DMS114 treated with DMSO at 0.1 percent for 48 hours (cell line): ENCODE data around the gene WLS.
"Not testable (repeated sequence)": the region's sequence is repeated elsewhere in the genome, so short reads cannot be mapped to it uniquely, and the experiment has no call there.

Experiments used
- DNase-seq: peaks from one replicate; lab custom pipeline; 2025; ENCODE audit not compliant: unreplicated experiment; lab: John Stamatoyannopoulos, UW

WLS gene

GRCh38 chr1:68171795-68172194, 60.5 kb downstream of the WLS start:
- not testable (repeated sequence) for DNase-seq

DNA sequence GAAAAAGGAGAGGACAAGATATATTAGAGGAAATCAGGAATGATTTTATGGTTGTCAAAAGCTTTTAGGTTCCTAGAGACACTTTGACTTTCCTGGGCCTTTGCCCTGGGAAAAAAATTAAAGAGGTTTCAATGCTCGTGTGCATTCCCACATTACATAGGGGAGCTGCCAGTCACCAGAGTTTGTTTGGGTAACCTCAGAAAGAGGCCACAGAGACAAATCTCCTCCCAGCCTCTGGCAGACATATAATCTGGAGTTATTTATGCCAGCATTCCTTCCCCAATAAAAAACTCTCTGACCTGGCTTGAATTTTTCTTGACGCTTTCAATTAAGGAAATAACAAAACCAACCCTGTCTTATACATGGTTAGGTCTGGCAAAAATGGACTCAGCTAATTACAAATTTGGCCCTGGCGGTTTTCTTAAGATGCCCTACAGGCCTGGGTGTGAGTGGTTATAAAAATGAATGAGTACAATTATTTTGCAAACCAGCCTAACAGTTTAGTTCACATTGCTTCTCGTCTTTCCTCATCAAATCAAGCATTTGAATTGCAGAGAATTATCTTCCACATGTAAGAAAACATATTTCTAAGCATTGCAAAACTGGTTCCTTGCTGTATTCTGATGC, 63.7 kb downstream of the WLS start:
- no peak for DNase-seq

DNA sequence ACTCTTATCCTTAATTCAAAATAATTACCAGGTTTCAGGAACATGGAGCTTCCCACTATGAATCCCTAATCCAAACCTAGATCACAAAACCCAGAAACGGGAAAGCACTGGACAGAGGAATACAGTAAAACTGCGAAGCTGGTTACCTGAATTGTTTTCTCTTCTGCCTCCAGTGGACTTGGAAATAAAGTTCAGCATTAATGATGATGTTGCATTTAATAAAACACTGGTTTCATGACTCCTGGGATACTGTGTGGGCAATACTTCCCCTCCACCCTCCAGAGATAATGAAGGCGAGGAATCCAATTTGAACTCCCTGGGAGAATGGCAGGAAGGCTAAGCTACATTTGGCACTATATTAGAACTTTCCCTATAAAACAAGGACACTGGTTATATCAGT, 65.1 kb downstream of the WLS start:
- DNase-seq = no peak

GRCh38 chr1:68166348-68166747, 66.0 kb downstream of the WLS start:
- no peak for DNase-seq

- DNase-seq = no peak
These were observed 66.7 kb downstream of the WLS start for GRCh38 chr1:68165665-68166064.

GRCh38 chr1:68164918-68165317, 67.4 kb downstream of the WLS start:
- DNase-seq = no peak

DNA sequence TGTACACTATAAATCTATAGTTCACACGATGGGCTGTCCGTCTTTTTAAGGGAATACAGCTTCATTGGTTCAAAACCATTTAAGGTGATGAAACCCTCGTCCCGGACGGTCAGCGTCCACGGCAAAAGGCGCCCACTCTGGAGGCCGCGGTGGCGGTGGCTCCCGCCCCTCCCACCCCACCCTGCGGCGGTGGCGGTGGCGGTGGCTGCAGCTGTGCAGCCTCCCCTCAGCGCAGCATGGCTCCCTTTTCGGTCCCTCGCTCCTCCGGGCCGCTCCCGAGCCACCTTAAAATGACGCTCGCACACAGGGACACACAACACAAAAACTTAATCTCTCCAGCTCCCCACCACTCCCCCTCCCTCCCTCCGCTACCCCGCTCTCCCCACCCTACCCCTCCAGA, 69.1 kb downstream of the WLS start:
- DNase-seq = no peak

GRCh38 chr1:68162761-68163160, 69.6 kb downstream of the WLS start:
- no peak for DNase-seq

DNA sequence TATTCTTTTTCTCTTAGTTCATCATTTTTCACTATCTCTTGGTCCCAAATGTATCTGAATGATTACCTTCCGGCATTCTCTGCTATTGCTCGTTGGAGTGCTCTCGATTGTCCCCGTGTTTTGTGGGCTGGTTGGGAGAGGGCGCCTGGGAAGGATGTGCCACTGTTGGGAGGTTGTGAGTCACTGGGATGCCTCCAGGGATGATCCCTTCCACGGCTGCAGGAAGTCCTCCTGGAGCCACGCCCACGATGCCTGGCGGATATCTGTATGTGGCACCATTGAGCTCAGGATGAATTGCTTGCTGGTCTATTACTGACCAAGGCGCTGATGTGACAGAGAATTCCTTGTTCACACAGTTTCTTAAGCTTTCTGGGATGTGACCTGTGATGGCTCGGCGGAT, 70.7 kb downstream of the WLS start:
- DNase-seq = not testable (repeated sequence)

- not testable (repeated sequence) for DNase-seq
These were observed 71.4 kb downstream of the WLS start for GRCh38 chr1:68160935-68161334.

DNA sequence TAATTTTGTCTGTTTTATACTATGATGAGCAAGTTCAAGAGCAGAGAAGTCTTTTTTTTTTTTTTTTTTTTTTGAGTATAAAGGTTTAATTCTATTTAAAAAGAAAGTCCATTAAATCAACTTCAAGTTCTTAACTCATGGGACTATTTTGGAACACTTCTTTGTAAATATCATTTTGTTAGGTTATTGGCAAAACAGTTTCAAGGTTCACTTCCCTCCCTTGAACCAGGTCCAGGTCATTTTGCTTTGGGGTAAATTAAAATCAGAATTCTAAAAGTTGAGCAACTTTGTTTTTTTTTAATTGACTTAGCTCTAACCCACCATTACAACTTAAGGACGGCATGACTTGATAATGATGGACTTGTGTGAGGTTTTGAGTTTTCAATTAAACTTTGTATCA, 72.3 kb downstream of the WLS start:
- DNase-seq = no peak

GRCh38 chr1:68158837-68159236, 73.5 kb downstream of the WLS start:
- no peak for DNase-seq

DNA sequence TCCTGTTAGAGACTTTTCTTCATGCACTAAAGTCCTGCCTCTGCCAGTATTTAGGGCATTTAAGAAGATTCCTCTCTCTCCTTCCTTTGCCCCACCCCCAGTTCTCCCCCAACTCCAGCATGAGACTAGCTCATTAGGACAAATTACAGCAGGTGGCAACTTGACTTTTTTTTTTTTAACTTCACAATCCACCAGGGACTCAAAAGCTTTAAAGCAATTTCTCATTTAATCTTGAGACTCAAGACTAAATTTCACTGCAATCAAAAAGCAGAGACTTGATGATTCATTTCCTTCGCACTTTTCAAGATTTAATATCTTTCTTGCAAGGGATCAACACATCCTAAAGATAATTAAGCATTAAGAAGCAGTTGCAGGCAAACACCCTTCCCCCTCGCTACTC, 74.9 kb downstream of the WLS start:
- no peak for DNase-seq

DNA sequence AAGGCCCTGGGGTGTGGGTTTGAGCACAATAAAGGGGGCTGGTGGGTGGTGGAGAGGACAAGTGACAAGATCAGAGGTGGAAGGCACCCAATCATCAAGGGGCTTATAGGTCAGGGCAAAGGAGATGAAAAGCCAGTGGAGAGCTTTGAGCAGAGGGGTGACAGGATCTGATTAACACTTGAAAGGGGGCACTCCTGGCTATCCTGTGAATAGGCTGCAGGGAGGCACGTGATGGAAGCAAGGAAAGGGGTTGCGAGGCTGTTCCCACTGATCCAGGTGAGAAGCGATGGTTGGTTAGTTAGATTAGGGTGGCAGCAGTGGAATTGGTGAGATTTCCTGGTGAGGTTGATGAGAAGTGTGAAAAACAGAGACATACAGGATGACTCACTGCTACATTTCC, 80.6 kb downstream of the WLS start:
- DNase-seq = no peak

- no peak for DNase-seq
These were observed 82.4 kb downstream of the WLS start for GRCh38 chr1:68149907-68150306.

- DNase-seq = no peak
These were observed 83.1 kb downstream of the WLS start for GRCh38 chr1:68149110-68149798.

DNA sequence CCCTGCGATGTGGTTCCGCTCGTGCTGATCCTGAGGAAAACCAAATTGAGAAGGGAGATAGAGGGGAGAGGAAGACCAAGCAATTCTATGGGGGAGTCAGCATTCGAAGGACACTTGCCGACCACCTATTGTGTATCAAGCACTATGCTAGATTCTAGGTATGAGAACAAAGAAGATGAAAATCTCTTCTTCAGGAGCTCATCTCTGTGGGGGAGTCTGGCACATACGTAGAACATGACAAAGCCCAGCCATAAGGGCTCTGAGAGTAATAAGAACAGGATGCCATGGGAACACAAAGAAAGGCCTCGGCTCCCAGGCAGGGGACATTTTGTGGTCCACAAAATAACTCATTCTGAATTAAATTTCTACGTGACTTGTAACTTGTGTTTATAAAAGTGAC, 83.7 kb downstream of the WLS start:
- no peak for DNase-seq

DNA sequence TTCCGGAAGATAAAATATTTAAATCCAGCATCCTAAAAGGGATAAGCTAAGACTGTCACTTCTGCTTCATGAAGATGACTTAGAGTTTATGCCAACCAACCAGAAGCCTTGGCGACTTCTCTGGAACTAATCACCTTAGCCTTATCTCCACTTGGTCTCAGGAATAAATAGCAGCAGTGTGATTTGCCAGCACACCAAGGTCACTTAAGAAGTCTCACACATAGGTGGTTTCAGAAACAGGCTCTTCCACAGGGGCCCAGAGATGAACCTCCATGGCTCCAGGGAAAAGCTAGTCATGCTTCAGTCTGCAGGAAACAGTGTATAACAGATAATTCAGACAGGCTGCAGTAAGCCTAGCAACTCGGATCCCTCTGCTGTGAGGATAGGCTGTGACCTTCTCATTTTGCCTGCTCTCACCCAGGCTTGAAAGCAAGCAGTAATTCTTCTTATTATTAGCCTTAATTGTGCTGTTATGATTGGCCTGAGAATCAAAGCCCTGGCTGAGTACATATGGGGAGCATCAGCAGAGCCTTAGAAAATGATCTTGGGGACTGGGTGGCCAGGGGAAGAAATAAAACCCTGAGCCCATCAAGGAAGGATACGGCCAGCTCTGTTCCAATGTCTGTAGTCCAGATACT, 84.7 kb downstream of the WLS start:
- no peak for DNase-seq

DNA sequence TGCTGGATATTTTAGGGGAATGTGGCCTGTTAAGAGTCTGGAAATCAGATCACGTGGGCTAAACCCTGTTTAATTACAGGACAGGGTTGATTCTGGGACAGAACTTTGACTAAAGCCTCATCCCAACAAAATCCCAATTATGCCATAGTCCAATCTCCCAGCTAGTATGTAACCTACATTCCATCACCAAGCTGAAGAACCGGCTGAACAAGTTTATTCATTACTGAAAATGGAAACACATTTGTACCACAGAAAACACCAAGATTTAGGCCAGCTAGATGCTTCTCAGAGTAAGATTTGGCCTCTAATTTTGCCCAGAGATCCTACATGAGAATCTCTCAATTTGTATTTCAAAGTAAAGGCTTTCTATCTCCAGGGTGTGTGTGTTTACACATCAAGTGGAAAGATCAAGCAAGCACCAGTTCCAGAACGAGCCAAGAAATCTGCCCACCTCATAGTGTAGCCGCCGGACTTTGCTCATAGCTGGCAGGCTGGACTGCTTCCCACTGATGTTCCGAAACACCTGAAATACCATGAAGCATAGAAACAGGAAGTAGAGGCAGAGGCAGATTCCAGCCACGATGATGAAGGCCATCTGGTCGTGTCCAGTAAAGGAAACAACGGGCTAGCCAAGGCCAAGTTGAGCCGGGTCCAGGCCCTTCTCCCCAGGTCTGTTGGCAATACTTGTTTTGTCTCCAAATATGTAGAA, 86.8 kb downstream of the WLS start:
- no peak for DNase-seq

GRCh38 chr1:68144856-68145255, 87.5 kb downstream of the WLS start:
- DNase-seq = no peak

- DNase-seq = no peak
These were observed 88.7 kb downstream of the WLS start for GRCh38 chr1:68143633-68144032.

- DNase-seq = no peak
These were observed 89.9 kb downstream of the WLS start for GRCh38 chr1:68142461-68142860.
